Retina (tissue), 1 donor: ENCODE measurements around the gene CNTN2.

ENCODE experiments used
- DNase-seq: peaks from one replicate; pipeline ENCODE4 v3.0.0-alpha.2; 2016

CNTN2 gene

GRCh38 chr1:205127646-205128045 lies 84.6 kb downstream of the CNTN2 start:
- no peak for DNase-seq
